ENCODE results near the gene AHCTF1.

AHCTF1 gene

GRCh38 chr1:246931549-246932365 lies at the start of gene AHCTF1:
Gene AHCTF1 (minus strand): TSS chr1:246931948. CDS start chr1:246918370, 13,578 bp downstream.
- peak; percentile 88 to 90 for DNase-seq (ENCODE audit: low read depth in 2 of 2)

GRCh38 chr1:246978785-246979184 lies 47.0 kb upstream of the AHCTF1 start:
- no peak for DNase-seq (ENCODE audit: low read depth in 2 of 2)

GRCh38 chr1:246978281-246978680 lies 46.5 kb upstream of the AHCTF1 start:
- no peak for DNase-seq (ENCODE audit: low read depth in 2 of 2)

GRCh38 chr1:246971969-246972368 lies 40.2 kb upstream of the AHCTF1 start:
- DNase-seq (ENCODE audit: low read depth in 2 of 2), result no peak

GRCh38 chr1:246971090-246971721 lies 39.5 kb upstream of the AHCTF1 start:
- no peak for DNase-seq (ENCODE audit: low read depth in 2 of 2)

GRCh38 chr1:246969621-246970020 lies 37.9 kb upstream of the AHCTF1 start:
- DNase-seq (ENCODE audit: low read depth in 2 of 2), result no peak

- DNase-seq (ENCODE audit: low read depth in 2 of 2), result no peak
Measured at GRCh38 chr1:246966502-246966901, 34.8 kb upstream of the AHCTF1 start.

- no peak for DNase-seq (ENCODE audit: low read depth in 2 of 2)
Measured at GRCh38 chr1:246959944-246960693, 28.4 kb upstream of the AHCTF1 start.

- DNase-seq (ENCODE audit: low read depth in 2 of 2), result no peak
Measured at GRCh38 chr1:246954126-246954525, 22.4 kb upstream of the AHCTF1 start.

- DNase-seq (ENCODE audit: low read depth in 2 of 2), result no peak
Measured at GRCh38 chr1:246951413-246951812, 19.7 kb upstream of the AHCTF1 start.

GRCh38 chr1:246949956-246950355 lies 18.2 kb upstream of the AHCTF1 start:
- no peak for DNase-seq (ENCODE audit: low read depth in 2 of 2)

- no peak for DNase-seq (ENCODE audit: low read depth in 2 of 2)
Measured at GRCh38 chr1:246947255-246947654, 15.5 kb upstream of the AHCTF1 start.

GRCh38 chr1:246946366-246946765 lies 14.6 kb upstream of the AHCTF1 start:
- DNase-seq (ENCODE audit: low read depth in 2 of 2), result no peak

- DNase-seq (ENCODE audit: low read depth in 2 of 2), result no peak
Measured at GRCh38 chr1:246934765-246935164, 3.0 kb upstream of the AHCTF1 start.

- no peak for DNase-seq (ENCODE audit: low read depth in 2 of 2)
Measured at GRCh38 chr1:246933893-246934292, 2.1 kb upstream of the AHCTF1 start.

- no peak for DNase-seq (ENCODE audit: low read depth in 2 of 2)
Measured at GRCh38 chr1:246932366-246932700, 585 bp upstream of the AHCTF1 start.

GRCh38 chr1:246930830-246931548 lies 759 bp downstream of the AHCTF1 start:
- DNase-seq (ENCODE audit: low read depth in 2 of 2), result peak; percentile 2 to 26

GRCh38 chr1:246925997-246926626 lies 5.6 kb downstream of the AHCTF1 start:
- DNase-seq (ENCODE audit: low read depth in 2 of 2), result no peak

- no peak for DNase-seq (ENCODE audit: low read depth in 2 of 2)
Measured at GRCh38 chr1:246923900-246924299, 7.8 kb downstream of the AHCTF1 start.

- DNase-seq (ENCODE audit: low read depth in 2 of 2), result no peak
Measured at GRCh38 chr1:246923482-246923881, 8.3 kb downstream of the AHCTF1 start.

- DNase-seq (ENCODE audit: low read depth in 2 of 2), result no peak
Measured at GRCh38 chr1:246921481-246921880, 10.3 kb downstream of the AHCTF1 start.

GRCh38 chr1:246919902-246920301 lies 11.8 kb downstream of the AHCTF1 start:
- DNase-seq (ENCODE audit: low read depth in 2 of 2), result no peak

Measured in stimulated activated CD8-positive, alpha-beta memory T cell treated with anti-CD3 and anti-CD28 coated beads, Interleukin-15, amount 100 ng/mL, for 4 hours (primary cell).